HG03060 (cell line): ENCODE measurements around the gene TSEN2.

Source experiments
- ATAC-seq: cut with Tn5 transposase; IDR thresholded peaks from one replicate; pipeline ENCODE4 v1.9.1; 2021; ENCODE audit warnings: low read depth, moderate number of reproducible peaks; ENCODE audit not compliant: unreplicated experiment

The TSEN2 gene

DNA sequence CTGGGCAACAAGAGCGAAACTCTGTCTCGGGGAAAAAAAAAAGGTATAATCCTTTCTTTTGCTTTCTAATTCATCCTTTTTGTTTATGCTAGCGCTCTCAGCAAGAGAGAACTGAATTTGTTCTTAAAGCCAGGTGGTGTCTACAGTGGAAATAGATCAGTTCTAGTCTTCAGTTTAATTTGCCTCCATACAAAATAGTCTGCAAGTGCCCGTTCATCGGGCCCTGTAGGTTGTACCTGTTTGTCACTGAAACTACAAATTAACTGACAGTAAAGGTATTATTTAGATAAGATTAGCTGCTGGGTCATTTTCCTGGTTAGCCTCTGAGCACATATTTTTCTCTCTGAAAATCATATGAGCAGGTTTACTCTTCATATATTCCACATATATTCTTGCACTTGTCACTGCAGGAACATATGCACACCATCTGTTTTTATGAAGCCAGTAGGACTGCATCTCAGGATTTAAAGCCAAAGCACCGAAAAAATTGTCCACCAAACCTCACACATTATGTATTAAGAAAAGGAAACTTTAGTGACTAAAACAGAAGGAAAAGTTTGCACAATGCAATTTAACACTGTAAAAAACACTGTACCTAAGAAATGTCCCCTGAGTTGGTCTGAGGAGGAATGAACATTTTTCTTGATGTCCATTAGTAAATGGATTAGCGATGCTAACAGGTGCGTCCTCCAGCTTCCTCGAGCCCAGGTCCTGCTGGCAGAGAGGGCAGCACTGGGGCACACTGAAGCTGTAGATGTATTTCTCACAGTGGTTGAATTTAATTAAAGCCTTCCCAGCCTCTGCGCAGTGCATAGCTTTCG lies 60.6 kb downstream of the TSEN2 start:
- ATAC-seq = no peak

DNA sequence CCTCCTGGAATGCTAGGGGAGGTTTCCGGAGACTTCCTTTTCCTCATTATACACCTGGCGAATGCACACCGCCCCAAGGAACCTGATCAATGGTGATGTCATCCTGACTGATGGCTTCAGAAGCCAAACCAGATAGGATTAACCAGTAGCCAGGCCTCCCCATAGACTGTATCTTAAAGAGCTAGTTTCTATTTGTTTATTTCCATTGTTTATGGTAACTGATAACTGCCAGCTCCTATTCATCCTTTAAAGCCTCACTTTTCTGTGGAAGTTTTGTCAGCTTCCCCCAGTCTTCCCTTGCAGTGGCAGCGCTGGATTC lies 61.2 kb downstream of the TSEN2 start, which contains the start of gene MKRN2OS:
Gene MKRN2OS (minus strand): TSS at position 27 of the 319 bp plus-strand sequence. CDS start 35 bp downstream, outside the sequence.
- ATAC-seq = no peak

DNA sequence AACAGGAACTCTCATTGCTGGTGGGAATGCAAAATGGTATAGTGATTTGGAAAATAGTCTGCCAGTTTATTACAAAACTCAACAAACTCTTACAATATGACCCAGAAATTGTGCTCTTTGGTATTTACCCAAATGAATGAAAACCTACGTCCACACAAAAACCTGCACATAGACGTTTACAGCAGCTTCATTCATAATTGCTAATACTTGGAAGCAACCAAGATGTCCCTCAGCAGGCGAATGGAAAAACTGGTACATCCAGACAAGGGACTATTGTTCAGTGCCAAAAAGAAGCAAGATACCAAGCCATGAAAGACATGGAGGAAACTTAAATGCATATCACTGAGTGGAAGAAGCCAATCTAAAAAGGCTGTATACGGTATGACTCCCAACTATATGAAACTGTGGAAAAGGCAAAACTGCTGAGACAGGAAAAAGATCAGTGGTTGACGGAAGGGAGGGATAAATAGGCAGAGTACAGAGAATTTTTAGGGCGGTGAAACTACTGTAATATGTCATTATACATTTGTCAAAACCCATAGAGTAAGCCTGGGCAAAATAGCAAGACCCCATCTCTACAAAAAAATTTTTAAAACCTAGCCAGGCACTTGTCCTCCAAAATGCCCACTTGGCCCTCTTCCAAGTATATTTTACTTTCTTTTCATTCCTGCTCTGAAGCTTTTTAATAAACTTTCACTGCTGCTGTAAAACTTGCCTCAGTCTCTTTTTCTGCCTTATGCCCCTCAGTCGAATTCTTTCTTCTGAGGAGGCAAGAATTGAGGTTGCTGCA lies 65.9 kb downstream of the TSEN2 start:
- ATAC-seq = no peak

DNA sequence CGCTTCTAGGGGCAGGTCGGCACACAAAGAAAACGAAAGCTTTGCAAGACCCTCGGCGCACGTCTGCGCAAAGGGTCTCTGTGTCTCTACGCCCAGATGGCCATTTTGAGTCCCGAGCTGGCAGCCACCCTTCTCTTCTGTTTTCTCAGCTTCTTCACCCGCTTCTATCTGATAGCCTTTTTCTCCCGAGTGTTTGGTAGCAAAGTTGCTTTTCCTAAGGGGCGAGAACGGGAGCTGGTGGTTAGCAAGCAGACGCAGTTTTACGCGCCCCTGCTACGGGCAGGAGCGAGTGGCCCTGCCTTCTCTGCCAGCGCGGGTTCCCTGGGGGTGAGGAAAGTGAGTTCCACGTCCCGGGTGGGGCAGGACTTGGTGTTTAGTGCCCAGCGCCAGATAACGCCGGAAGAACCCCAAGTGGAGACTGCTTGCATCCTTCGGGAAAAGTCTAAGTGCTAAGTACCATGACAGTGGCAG lies 69.7 kb downstream of the TSEN2 start:
- ATAC-seq = no peak

DNA sequence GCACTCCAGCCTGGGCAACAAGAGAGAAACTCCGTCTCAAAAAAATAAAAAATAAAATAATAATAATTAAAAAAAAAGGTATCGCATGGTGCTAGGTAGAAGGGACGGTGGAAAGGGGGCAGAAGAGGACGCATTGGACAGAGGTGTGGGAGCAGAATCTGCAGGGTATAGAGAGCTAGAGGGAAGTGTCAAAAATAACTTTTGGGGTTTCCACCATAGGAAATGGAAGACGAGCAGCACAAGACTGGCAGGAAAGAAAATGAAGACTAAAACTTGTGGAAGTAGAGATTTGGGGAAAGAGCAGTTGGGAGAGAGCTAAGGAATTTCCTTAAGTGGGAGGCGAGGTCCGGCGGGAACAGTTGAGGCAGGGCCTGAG lies 72.0 kb downstream of the TSEN2 start:
- ATAC-seq = no peak

DNA sequence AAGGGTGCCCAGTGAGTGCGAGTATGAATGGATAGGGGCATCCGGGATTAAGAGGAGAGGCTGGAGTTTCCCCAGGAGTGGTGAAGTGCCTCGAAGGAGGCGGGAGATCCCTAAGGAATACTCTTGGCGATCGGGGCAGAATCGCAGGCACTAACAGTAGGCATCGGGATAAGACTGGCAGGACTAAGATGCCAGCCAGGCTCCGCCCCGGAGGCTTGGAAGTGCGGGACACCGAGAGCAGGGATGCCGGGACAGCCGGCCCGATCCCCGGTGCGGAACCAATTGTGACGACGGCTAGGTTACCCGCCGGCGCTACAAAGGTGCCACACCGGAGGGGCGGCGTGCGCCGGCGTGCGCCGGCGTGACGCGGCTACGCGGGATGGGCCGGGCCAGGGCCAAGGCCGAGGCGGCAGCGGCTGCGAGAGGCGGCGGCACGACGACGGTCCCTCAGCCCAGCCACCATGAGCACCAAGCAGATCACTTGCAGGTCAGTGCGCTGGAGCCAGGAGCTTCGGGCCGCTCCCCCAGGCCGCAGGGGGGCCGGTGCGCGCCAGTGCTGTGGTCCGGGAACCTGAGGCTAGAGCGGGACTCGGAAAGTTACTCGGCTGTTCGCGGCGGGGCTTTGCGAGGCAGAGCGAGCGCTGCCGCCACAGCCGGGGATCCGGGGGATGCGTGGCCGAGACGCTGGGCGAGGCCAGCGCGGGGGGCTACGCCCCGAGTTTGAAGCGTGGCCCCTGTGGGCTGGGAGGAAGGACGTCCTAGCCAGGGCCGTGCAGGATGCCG lies 72.6 kb downstream of the TSEN2 start, which contains the start of gene MKRN2:
Gene MKRN2 (plus strand): TSS at position 398 of the 783 bp plus-strand sequence. CDS start 64 bp downstream, at position 462.
- peak; percentile 56 for ATAC-seq

DNA sequence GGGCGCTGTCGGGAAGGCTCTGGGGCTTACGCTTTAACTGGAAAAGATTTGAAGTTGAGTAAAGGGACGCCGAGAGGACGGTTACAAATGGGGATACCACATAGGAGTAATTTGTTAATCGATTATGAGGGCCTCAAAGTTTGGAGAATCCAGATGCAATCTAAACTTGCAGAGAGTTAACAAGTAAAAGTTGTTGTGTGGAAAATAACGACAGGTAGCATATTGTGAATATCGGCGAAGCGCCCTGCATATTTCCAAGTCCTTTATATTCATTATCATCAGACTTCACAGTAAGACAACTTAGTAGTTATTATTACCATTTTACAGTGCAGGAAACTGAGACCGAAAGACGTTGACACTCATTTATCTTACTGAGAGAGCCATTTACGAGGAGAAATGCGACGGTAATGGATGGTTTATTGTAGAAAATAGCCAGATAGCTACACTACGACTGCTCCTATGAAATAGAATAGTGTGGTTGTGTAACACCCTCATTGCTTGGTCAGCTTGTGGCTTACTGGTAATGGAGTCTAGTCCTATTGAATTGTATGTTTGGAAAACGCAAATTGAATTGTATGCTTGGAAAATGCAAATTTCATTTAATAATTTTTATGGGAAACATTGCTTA lies 73.3 kb downstream of the TSEN2 start:
- ATAC-seq = no peak

DNA sequence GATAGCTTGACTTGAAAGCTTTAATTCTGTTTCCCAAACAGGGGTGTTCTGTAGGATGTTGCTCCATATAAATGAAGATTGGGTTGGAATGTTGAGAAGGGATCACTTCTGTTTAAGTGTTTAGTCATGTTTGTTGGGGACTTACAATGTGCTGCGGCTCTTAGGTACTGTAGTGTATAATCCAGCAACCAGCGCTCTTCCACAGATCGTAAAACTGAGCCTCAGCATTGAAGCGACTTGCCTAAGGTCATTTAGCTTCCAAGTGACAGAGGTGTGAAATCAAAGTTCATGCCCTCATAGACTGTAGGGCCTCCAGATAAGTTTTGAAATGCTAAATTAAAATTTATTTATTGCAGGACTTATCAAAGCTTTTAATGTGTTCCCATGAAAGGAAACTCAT lies 74.4 kb downstream of the TSEN2 start:
- no peak for ATAC-seq

DNA sequence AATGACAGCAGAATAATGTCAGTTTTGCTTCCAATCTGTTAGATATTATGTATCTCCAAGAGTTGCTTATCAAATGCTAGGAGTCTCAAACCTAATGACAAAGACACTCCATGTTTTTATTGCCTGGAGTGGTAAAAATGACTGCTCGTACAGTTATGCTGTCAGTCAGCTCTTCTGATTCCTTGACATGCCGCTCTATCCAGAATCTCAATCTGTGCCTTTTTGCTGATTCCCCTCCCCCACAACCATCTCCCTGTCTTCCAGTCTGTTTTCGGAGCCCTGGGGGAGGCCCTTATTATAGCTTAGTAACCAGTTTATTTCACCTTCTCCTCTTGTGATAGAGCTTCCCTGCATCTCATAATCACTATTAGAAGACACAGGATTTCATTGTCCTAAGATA lies 75.2 kb downstream of the TSEN2 start:
- ATAC-seq = no peak

DNA sequence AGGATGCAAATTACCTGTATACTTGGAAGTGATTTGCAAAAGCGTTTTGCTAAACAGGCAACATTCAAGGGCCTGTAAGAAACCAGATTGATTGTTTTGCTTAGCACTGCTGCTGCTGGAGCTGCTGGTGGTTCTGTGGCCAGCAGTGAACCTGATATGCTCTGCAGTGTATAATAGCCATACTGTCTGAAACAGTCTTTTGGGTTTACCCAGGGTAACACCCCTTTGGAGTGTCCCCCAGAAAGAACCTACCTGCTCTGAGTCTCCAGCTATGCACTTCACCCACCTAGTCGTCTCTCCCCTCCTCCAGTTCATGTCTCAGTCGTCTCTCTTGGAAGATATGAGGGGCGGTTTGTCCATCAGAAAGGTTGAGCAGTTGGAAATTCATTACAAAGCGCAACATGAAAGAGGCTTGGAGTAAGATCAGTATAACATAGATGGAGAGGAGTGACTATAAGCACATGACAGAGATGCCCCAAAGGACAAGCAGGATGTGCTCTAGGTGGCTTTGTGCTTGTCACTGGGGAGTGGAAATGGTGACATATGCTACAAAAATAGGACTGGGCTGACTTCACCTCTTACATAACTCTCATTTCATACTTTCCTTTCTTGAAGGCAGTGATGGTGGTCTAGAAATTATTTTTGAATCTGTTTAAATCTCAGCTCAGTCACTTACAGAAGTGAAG lies 76.4 kb downstream of the TSEN2 start:
- peak; percentile 38 for ATAC-seq

DNA sequence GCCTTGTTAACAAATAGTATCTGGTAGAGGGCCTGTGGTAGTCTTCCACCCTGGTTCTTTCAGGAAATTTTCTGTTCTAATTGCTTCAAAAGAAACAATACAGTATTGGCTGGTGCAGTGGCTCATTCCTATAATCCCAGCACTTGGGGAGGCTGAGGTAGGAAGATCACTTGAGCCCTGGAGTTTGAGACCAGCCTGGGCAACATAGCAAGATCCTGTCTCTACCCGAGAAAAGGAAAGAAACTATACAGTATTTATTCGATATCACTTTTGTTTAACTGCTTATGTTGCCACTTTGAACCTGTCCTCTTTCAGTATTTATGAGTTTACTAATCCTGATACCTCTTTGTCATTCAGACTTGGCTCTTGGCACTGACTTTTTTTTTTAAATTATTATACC lies 77.1 kb downstream of the TSEN2 start:
- no peak for ATAC-seq

DNA sequence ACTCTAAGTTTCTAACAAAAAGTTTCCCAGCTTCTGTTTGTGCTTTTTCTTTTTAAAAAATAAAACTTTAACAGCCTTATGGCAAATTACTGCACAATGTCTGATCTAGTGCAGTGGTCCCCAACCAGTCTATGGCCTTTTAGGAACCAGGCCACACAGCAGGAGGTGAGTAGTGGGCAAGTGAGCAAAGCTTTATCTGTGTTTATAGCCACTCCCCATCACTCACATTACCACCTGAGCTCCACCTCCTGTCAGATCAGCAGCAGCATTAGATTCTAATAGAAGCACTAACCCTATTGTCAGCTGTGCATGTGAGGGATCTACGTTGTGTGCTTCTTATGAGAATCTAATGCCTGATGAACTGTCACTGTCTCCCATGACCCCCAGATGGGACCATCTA lies 78.2 kb downstream of the TSEN2 start:
- no peak for ATAC-seq

DNA sequence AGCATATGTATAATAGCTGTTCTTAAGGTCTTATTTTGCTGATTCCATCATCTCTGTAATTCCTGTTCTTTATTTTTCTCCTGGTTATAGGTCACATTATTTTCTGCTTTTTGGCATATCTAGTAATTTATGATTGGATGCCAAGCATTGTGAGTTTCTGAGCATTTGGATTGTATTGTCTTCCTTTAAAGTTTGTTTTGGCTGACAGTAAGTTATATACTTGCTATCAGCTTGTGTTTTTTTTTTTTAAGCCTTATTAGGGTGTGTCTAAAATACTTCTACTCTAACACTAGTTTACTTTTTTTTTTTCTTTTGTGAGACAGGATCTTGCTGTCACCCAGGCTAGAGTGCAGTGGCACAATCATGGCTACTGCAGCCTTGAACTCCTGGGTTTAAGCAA lies 82.7 kb downstream of the TSEN2 start:
- ATAC-seq = no peak

DNA sequence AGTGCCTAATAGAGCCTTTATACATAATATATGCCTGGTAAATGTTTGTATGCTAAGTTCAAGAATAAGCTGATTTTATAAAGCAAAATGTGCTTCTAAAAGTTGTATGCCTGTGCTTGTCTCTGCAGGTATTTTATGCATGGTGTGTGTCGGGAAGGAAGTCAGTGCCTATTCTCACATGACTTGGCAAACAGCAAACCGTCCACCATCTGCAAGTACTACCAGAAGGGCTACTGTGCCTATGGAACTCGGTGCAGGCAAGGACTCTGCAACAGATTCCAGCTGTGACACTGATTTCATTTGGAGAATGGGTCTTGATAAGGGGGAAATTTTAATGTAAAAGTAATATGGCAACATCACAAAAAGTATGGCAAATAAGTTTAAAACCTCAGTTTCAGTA lies 84.5 kb downstream of the TSEN2 start:
- ATAC-seq = no peak

DNA sequence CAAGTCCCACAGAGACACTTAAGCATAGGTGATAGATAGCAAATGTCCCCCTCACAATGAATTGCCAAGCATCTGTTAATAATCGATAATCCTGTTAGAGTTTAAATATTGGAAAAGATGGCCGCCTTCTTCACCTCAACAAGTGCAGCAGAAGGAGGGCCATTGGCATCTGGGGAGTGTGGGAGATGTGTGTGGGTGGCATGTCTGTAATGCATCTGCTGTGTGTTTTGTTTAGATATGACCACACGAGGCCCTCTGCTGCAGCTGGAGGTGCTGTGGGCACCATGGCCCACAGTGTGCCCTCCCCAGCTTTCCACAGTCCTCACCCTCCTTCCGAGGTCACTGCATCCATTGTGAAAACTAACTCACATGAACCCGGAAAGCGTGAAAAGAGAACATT lies 85.6 kb downstream of the TSEN2 start:
- no peak for ATAC-seq

DNA sequence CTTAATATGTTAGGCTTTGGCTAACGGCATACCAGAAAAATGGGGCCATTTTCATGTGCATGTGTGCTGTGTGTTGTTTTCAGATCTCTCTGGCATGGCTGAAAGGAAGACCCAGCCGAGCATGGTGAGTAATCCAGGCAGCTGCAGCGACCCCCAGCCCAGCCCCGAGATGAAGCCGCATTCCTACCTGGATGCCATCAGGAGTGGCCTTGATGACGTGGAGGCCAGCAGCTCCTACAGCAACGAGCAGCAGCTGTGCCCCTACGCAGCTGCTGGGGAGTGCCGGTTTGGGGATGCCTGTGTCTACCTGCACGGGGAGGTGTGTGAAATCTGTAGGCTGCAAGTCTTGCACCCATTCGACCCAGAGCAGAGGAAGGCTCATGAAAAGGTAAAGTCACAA lies 87.7 kb downstream of the TSEN2 start:
- no peak for ATAC-seq

DNA sequence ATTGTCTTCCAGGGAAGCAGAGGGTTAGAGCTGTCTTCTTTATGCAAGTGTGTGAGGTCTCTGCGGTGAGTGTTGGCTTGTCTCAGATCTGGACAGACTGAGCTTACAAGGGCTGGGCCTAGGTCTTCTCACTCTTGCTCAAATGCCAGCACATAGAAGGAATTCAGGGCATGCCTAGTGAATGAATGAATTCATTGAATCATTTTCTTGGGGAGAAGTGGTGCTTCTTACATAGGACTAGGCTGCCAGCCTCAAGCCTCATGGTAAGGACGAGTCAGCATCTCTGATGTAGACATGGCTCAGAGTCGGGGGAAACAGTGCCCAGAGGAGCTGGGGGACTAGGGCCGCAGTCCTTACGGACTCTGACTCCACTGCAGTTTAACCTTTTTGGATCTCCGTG lies 89.9 kb downstream of the TSEN2 start:
- ATAC-seq = no peak

DNA sequence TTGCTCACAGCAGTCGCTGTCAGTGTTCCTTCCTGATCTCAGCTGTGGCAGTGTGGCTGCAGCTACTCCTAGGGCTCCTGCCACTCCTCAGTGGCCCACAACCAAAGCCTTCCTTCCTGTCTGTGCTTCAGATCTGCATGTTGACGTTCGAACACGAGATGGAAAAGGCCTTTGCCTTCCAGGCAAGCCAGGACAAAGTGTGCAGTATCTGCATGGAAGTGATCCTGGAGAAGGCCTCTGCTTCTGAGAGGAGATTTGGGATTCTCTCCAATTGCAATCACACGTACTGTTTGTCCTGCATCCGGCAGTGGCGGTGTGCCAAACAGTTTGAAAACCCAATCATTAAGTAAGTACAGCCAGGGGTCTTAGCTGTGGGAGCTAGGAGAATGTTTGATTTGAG lies 90.4 kb downstream of the TSEN2 start:
- no peak for ATAC-seq

DNA sequence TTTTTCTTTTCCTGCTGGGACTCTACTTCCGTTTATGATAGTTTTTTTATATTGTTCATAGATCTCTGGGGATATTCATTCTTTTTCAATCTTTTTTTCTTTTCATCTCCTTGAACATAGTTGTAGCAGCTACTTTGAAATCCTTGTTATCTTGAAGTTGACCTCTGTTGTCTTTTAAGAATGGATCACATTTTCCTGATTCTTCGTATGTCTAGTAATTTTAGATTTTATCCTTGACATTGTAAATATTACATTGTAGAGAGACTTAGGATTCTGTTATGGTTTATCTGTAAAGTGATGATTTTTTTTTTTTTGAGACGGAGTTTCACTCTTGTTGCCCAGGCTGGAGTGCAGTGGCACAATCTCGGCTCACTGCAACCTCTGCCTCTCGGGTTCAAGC lies 93.1 kb downstream of the TSEN2 start:
- no peak for ATAC-seq

DNA sequence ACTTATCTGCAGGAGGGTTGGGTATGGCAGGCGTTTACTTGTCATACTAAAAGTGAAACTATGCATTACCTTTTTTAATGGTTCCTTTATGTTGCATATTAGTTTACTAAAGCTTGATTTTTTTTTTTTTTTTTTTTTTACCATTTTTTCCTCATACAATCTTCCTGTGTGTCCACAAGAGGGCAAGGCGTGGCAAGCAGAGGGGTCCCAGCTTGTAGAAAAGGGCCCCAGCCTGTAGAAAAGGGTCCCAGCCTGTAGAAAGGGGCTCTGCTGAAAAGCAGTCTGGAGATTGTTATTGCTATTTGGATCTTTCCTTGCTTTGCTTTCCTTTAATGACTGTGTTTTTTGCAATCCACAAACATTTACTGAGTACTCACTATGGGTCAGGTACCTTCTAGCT lies 94.5 kb downstream of the TSEN2 start:
- ATAC-seq = no peak
